OCI-LY7 (cell line): Measurements from ENCODE around the gene TIMM10. TPM values are rescaled to one million over a fixed set of nuclear protein-coding genes. Genes with fewer than 3 reads are reported as not detected.

ENCODE experiments used
- BruUV-seq: library from RNA; stranded (reverse); fragments of 400-500 nt; replicated peaks from 2 replicates; lab custom pipeline; 2021; lab: Mats Ljungman, UMichigan
- CTCF ChIA-PET: fragments of 300-600 bp; sonication (Branson Sonifier 250); formaldehyde crosslinking; loops from one replicate; lab custom pipeline; 2022; ENCODE audit warnings: antibody characterized with exemption; ENCODE audit not compliant: unreplicated experiment; lab: Charles Lee
- POLR2A ChIA-PET: fragments of 300-600 bp; sonication (Branson Sonifier 250); formaldehyde crosslinking; loops from one replicate; lab custom pipeline; 2022; ENCODE audit warnings: antibody characterized with exemption; lab: Charles Lee
- DNase-seq: peaks from one replicate; pipeline ENCODE4 v3.0.0-alpha.2; 2015; ENCODE audit warnings: low spot score
- H2AFZ ChIP-seq: fragments of 200-600 bp; sonication (generic), shearing (Covaris generic); 2 replicates; pipeline ENCODE4 v1.6.1; 2014; ENCODE audit warnings: mild to moderate bottlenecking, antibody characterized with exemption, low read length, moderate library complexity
- H3K27ac ChIP-seq: fragments of 200-600 bp; sonication (generic); 2 replicates; pipeline ENCODE4 v1.5.1; 2014; ENCODE audit warnings: mixed run types, low read depth, mild to moderate bottlenecking, moderate library complexity, low read length, inconsistent platforms; ENCODE audit not compliant: poor library complexity, severe bottlenecking
- H3K36me3 ChIP-seq: fragments of 200-600 bp; sonication (generic); 2 replicates; pipeline ENCODE4 v1.6.1; 2014; ENCODE audit warnings: mild to moderate bottlenecking, antibody characterized with exemption, low read length, moderate library complexity, mixed read lengths; ENCODE audit not compliant: insufficient read depth
- H3K4me1 ChIP-seq: fragments of 200-600 bp; sonication (generic); 2 replicates; pipeline ENCODE4 v1.5.1; 2014; ENCODE audit warnings: mild to moderate bottlenecking, low read length; ENCODE audit not compliant: insufficient read depth, poor library complexity, severe bottlenecking
- H3K4me2 ChIP-seq: fragments of 200-600 bp; sonication (generic); 2 replicates; pipeline ENCODE4 v1.6.1; 2014; ENCODE audit warnings: mild to moderate bottlenecking, low read length
- H3K4me3 ChIP-seq: fragments of 200-600 bp; sonication (generic); 2 replicates; pipeline ENCODE4 v1.5.1; 2014; ENCODE audit warnings: mild to moderate bottlenecking, low read depth, low read length; ENCODE audit not compliant: poor library complexity, severe bottlenecking
- H3K79me2 ChIP-seq: fragments of 200-600 bp; sonication (generic); 2 replicates; pipeline ENCODE4 v1.6.1; 2016; ENCODE audit warnings: low read depth, mild to moderate bottlenecking, low read length, moderate library complexity, mixed read lengths; ENCODE audit not compliant: insufficient read depth
- H3K9me2 ChIP-seq: fragments of 200-600 bp; sonication (generic); 2 replicates; pipeline ENCODE4 v1.6.1; 2016; ENCODE audit warnings: mild to moderate bottlenecking, low read length, mixed read lengths; ENCODE audit not compliant: insufficient read depth
- H3K9me3 ChIP-seq: fragments of 200-600 bp; sonication (generic); 2 replicates; pipeline ENCODE4 v1.6.1; 2014; ENCODE audit warnings: mild to moderate bottlenecking, mixed run types, low read length, mixed read lengths
- H4K20me1 ChIP-seq: fragments of 200-600 bp; sonication (generic); 2 replicates; pipeline ENCODE4 v1.6.1; 2014; ENCODE audit warnings: mild to moderate bottlenecking, antibody characterized with exemption, low read length, moderate library complexity, mixed read lengths; ENCODE audit not compliant: insufficient read depth
- CTCF ChIP-seq: fragments of 200-600 bp; sonication (generic); conservative IDR thresholded peaks from 2 replicates; pipeline ENCODE4 v1.5.1; 2014; ENCODE audit warnings: mild to moderate bottlenecking, antibody characterized with exemption, low read length, moderate library complexity, mixed read lengths
- EZH2phosphoT487 ChIP-seq: fragments of 200-600 bp; sonication (generic); IDR thresholded peaks from 2 replicates; pipeline ENCODE4 v1.6.1; 2018; ENCODE audit warnings: low read depth, borderline replicate concordance, mild to moderate bottlenecking, mixed run types, antibody characterized with exemption, low read length, moderate library complexity, mixed read lengths
- intact Hi-C: fragments of 100-400 bp; cut with micrococcal nuclease; formaldehyde crosslinking; loops from one replicate; pipeline ENCODE4 v1.10.0; 2022; ENCODE audit not compliant: unreplicated experiment
- total RNA-seq, 2 experiments: library from RNA; depleted of rRNA in 1 of 2; stranded (reverse); fragments of >200 nt in 1 of 2; shearing (Covaris generic) in 1 of 2; gene quantifications; 2 replicates each; pipeline ENCODE4 v1.2.3, GENCODE V29; 2014 to 2022

Gene TIMM10
- total RNA-seq, 2 experiments from 2014 or later, result 163 to 258 TPM

GRCh38 chr11:57506522-57506921 lies 24.0 kb downstream of the TIMM10 start:
- Histone ChIP-seq H3K9me3 (no peaks in the 10 kb centered on the region), H4K20me1 (no peaks in the 10 kb centered on the region), H3K4me2 (no peak overlapping the region), H3K36me3 (peaks cover 69% of the 10 kb centered on the region), H3K79me2 (peaks cover 12% of the 10 kb centered on the region; the same call in 1 of the 2 replicates), H3K9me2 (no peaks in the 10 kb centered on the region), H3K27ac (no peak overlapping the region), H3K4me1 (peaks cover 6% of the 10 kb centered on the region), H2AFZ (no peak overlapping the region), H3K4me3 (no peak overlapping the region)
- intact Hi-C loops, result no loop called here
- BruUV-seq, result no TSS peak
- no peak for DNase-seq
- CTCF ChIA-PET, result interaction anchor here (1.5 to 2.3 kb wide), 2 partner anchors 13 kb away, joined by 6 to 10 read pairs; no protein-coding TSS in a partner anchor
- TF ChIP-seq CTCF (no peak), EZH2phosphoT487 (no peak)
- POLR2A ChIA-PET, result interaction anchor here (1.0 to 6.6 kb wide), 3 partner anchors 8 to 20 kb away, joined by 3 to 42 read pairs (median 5); no protein-coding TSS in a partner anchor

GRCh38 chr11:57504511-57504910 lies 26.0 kb downstream of the TIMM10 start:
- CTCF ChIA-PET, result interaction anchor here (0.5 to 2.3 kb wide), 2 partner anchors 11 to 63 kb away, joined by 3 to 10 read pairs; partner anchors contain the start of gene UBE2L6
- Histone ChIP-seq H3K4me3 (no peak overlapping the region), H3K9me2 (no peaks in the 10 kb centered on the region), H3K9me3 (no peaks in the 10 kb centered on the region), H3K4me2 (no peak overlapping the region), H3K27ac (no peak overlapping the region), H3K36me3 (peaks cover 82% of the 10 kb centered on the region), H3K79me2 (peaks cover 7% of the 10 kb centered on the region; the same call in 1 of the 2 replicates), H3K4me1 (no peaks in the 10 kb centered on the region), H4K20me1 (no peaks in the 10 kb centered on the region), H2AFZ (no peak overlapping the region)
- no peak for TF ChIP-seq CTCF
- TF ChIP-seq EZH2phosphoT487, result no peak
- no peak for DNase-seq
- BruUV-seq, result no TSS peak
- intact Hi-C loops, result no loop called here
- POLR2A ChIA-PET, result interaction anchor here (1.0 to 6.6 kb wide), 2 partner anchors 9 kb away, joined by 5 to 42 read pairs; no protein-coding TSS in a partner anchor

- intact Hi-C loops, result no loop called here
- no peaks in the 10 kb centered on the region for H3K4me1 ChIP-seq
- H3K36me3 ChIP-seq, result peaks cover 89% of the 10 kb centered on the region
- H3K9me2 ChIP-seq, result no peaks in the 10 kb centered on the region
- CTCF ChIA-PET, result interaction anchor here (2.1 kb wide), 1 partner anchor 9 kb away, joined by 10 read pairs; no protein-coding TSS in a partner anchor
- H3K4me3 ChIP-seq, result no peak overlapping the region
- no peak overlapping the region for H3K27ac ChIP-seq
- H3K79me2 ChIP-seq, result peaks cover 7% of the 10 kb centered on the region; the same call in 1 of the 2 replicates
- no peak overlapping the region for H2AFZ ChIP-seq
- H3K9me3 ChIP-seq, result no peaks in the 10 kb centered on the region
- POLR2A ChIA-PET, result interaction anchor here (0.7 to 6.6 kb wide), 4 partner anchors 8 to 9 kb away, joined by 4 to 42 read pairs (median 7); no protein-coding TSS in a partner anchor
- TF ChIP-seq CTCF (no peak), EZH2phosphoT487 (no peak)
- no peaks in the 10 kb centered on the region for H4K20me1 ChIP-seq
- no peak for DNase-seq
- no TSS peak for BruUV-seq
- H3K4me2 ChIP-seq, result no peak overlapping the region
These were observed 27.7 kb downstream of the TIMM10 start for GRCh38 chr11:57502870-57503269.
